GM19351 (cell line): ENCODE measurements around the gene RGS21.
"Not testable (repeated sequence)": the region's sequence is repeated elsewhere in the genome, so short reads cannot be mapped to it uniquely, and the experiment has no call there.

Source experiments
- ATAC-seq: cut with Tn5 transposase; IDR thresholded peaks from one replicate; pipeline ENCODE4 v1.9.1; 2021; ENCODE audit warnings: mild to moderate bottlenecking, moderate library complexity; ENCODE audit not compliant: unreplicated experiment

The RGS21 gene

GRCh38 chr1:192316942-192317450 is at the start of gene RGS21:
RGS21 (plus strand) TSS chr1:192316992; CDS start chr1:192343037, 26,045 bp downstream.
- no peak for ATAC-seq

- ATAC-seq, result no peak
These were observed 48.2 kb upstream of the RGS21 start for GRCh38 chr1:192268468-192269052.

GRCh38 chr1:192270398-192270797 is 46.4 kb upstream of the RGS21 start:
- ATAC-seq, result no peak

- no peak for ATAC-seq
These were observed 44.1 kb upstream of the RGS21 start for GRCh38 chr1:192272732-192273131.

- no peak for ATAC-seq
These were observed 42.2 kb upstream of the RGS21 start for GRCh38 chr1:192274588-192274987.

- ATAC-seq, result no peak
These were observed 39.2 kb upstream of the RGS21 start for GRCh38 chr1:192277635-192278034.

- peak; percentile 71 for ATAC-seq
These were observed 31.9 kb upstream of the RGS21 start for GRCh38 chr1:192284927-192285326.

- ATAC-seq, result no peak
These were observed 13.8 kb upstream of the RGS21 start for GRCh38 chr1:192303029-192303428.

- not testable (repeated sequence) for ATAC-seq
These were observed 8.5 kb upstream of the RGS21 start for GRCh38 chr1:192308314-192308713.

GRCh38 chr1:192311281-192311680 is 5.5 kb upstream of the RGS21 start:
- ATAC-seq, result peak; percentile 50

GRCh38 chr1:192327997-192328396 is 11.2 kb downstream of the RGS21 start:
- no peak for ATAC-seq

- no peak for ATAC-seq
These were observed 26.1 kb downstream of the RGS21 start for GRCh38 chr1:192342842-192343241.

GRCh38 chr1:192343344-192343743 is 26.6 kb downstream of the RGS21 start:
- ATAC-seq, result no peak

GRCh38 chr1:192349314-192349713 is 32.5 kb downstream of the RGS21 start:
- no peak for ATAC-seq

GRCh38 chr1:192350356-192350755 is 33.6 kb downstream of the RGS21 start:
- ATAC-seq, result no peak

GRCh38 chr1:192351550-192351949 is 34.8 kb downstream of the RGS21 start:
- no peak for ATAC-seq

GRCh38 chr1:192357924-192358323 is 41.1 kb downstream of the RGS21 start:
- ATAC-seq, result no peak

GRCh38 chr1:192358402-192358801 is 41.6 kb downstream of the RGS21 start:
- no peak for ATAC-seq

- ATAC-seq, result no peak
These were observed 42.0 kb downstream of the RGS21 start for GRCh38 chr1:192358822-192359221.

- peak; percentile 48 for ATAC-seq
These were observed 46.4 kb downstream of the RGS21 start for GRCh38 chr1:192363177-192363576.

GRCh38 chr1:192367436-192367835 is 50.6 kb downstream of the RGS21 start:
- ATAC-seq, result no peak

GRCh38 chr1:192375306-192375705 is 58.5 kb downstream of the RGS21 start:
- ATAC-seq, result no peak

- peak; percentile 49 for ATAC-seq
These were observed 59.6 kb downstream of the RGS21 start for GRCh38 chr1:192376374-192376773.
